DOHH2 (cell line): ENCODE data around the gene INSR.

Experiments
- H3F3A ChIP-seq: fragments of 200-600 bp; sonication (generic), shearing (Covaris generic); 2 replicates; pipeline ENCODE4 v1.6.0; 2016; ENCODE audit warnings: antibody characterized with exemption, mild to moderate bottlenecking; ENCODE audit not compliant: control insufficient read depth, insufficient read depth
- H3K27ac ChIP-seq: fragments of 200-600 bp; sonication (generic); 2 replicates; pipeline ENCODE4 v1.5.1; 2014; ENCODE audit warnings: low read depth, mild to moderate bottlenecking, low read length, moderate library complexity
- H3K27me3 ChIP-seq: fragments of 200-600 bp; sonication (generic); 2 replicates; pipeline ENCODE4 v1.6.1; 2014; ENCODE audit warnings: mild to moderate bottlenecking, low read length, mixed read lengths; ENCODE audit not compliant: control insufficient read depth
- H3K36me3 ChIP-seq: fragments of 200-600 bp; sonication (generic); 2 replicates; pipeline ENCODE4 v1.6.1; 2014; ENCODE audit warnings: mild to moderate bottlenecking, low read length, moderate library complexity, mixed read lengths; ENCODE audit not compliant: control insufficient read depth
- H3K4me1 ChIP-seq: fragments of 200-600 bp; sonication (generic); 2 replicates; pipeline ENCODE4 v1.6.1; 2014; ENCODE audit warnings: mild to moderate bottlenecking, low read length, mixed read lengths; ENCODE audit not compliant: control insufficient read depth
- H3K4me2 ChIP-seq: fragments of 200-600 bp; sonication (generic); 2 replicates; pipeline ENCODE4 v1.6.0; 2014; ENCODE audit warnings: mild to moderate bottlenecking, low read length, moderate library complexity
- H3K4me3 ChIP-seq: fragments of 200-600 bp; sonication (generic); 2 replicates; pipeline ENCODE4 v1.5.1; 2014; ENCODE audit warnings: mild to moderate bottlenecking, low read length, mixed read lengths
- H3K79me2 ChIP-seq: fragments of 200-600 bp; sonication (generic); 2 replicates; pipeline ENCODE4 v1.6.1; 2014; ENCODE audit warnings: mild to moderate bottlenecking, low read length, mixed read lengths; ENCODE audit not compliant: control insufficient read depth
- H3K9me2 ChIP-seq: fragments of 200-600 bp; sonication (generic); replicated peaks from 2 replicates; pipeline ENCODE4 v1.6.1; 2014; ENCODE audit warnings: mild to moderate bottlenecking, low read length, mixed read lengths; ENCODE audit not compliant: control insufficient read depth
- H3K9me3 ChIP-seq: fragments of 200-600 bp; sonication (generic); 2 replicates; pipeline ENCODE4 v1.6.1; 2014; ENCODE audit warnings: antibody characterized with exemption, low read length, mixed read lengths; ENCODE audit not compliant: control insufficient read depth, insufficient read depth
- H4K20me1 ChIP-seq: fragments of 200-600 bp; sonication (generic); 2 replicates; pipeline ENCODE4 v1.6.0; 2014; ENCODE audit warnings: low read depth, mild to moderate bottlenecking, antibody characterized with exemption, low read length, moderate library complexity; ENCODE audit not compliant: control insufficient read depth, insufficient read depth
- EZH2phosphoT487 ChIP-seq: fragments of 200-600 bp; sonication (generic); IDR thresholded peaks from 2 replicates; pipeline ENCODE4 v1.6.1; 2017; ENCODE audit warnings: borderline replicate concordance, mild to moderate bottlenecking, antibody characterized with exemption, low read length, moderate library complexity, mixed read lengths
- TF ChIP-seq, protein P1 (sequence below): fragments of 200-600 bp; sonication (generic); IDR thresholded peaks from one replicate; pipeline ENCODE4 v1.5.1; 2014; ENCODE audit warnings: antibody characterized with exemption, mild to moderate bottlenecking, low read depth, low read length; ENCODE audit not compliant: poor library complexity, severe bottlenecking

The INSR gene

DNA sequence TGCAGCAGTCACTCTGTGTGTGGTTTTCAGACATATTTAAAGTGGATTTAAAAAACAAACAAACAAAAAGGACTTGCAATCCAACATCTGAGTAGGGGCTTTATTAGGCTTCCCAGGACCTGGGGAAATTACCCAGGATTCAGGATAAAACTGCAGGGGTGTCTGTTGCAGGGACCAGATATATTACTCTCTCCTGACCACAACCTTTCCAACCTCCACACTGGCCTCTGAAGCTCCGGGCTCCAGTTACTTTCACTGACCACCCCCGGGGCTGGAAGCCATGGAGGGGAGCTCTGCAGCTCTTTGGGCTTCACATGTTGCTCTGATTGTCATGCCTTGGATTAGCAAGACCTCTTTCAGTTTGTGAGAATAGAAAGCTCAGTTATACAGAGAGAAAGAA is 75.2 kb downstream of the INSR start:
- Histone ChIP-seq H3K4me1 (peaks cover 5% of the 10 kb centered on the region), H3F3A (no peaks in the 10 kb centered on the region), H3K4me3 (no peak overlapping the region), H4K20me1 (no peaks in the 10 kb centered on the region), H3K27me3 (peaks cover 9% of the 10 kb centered on the region), H3K9me2 (no peaks in the 10 kb centered on the region), H3K79me2 (no peaks in the 10 kb centered on the region), H3K36me3 (no peaks in the 10 kb centered on the region), H3K9me3 (peaks cover 4% of the 10 kb centered on the region; the same call in 1 of the 2 replicates), H3K27ac (no peak overlapping the region), H3K4me2 (no peak overlapping the region)
- TF ChIP-seq, protein P1, sequence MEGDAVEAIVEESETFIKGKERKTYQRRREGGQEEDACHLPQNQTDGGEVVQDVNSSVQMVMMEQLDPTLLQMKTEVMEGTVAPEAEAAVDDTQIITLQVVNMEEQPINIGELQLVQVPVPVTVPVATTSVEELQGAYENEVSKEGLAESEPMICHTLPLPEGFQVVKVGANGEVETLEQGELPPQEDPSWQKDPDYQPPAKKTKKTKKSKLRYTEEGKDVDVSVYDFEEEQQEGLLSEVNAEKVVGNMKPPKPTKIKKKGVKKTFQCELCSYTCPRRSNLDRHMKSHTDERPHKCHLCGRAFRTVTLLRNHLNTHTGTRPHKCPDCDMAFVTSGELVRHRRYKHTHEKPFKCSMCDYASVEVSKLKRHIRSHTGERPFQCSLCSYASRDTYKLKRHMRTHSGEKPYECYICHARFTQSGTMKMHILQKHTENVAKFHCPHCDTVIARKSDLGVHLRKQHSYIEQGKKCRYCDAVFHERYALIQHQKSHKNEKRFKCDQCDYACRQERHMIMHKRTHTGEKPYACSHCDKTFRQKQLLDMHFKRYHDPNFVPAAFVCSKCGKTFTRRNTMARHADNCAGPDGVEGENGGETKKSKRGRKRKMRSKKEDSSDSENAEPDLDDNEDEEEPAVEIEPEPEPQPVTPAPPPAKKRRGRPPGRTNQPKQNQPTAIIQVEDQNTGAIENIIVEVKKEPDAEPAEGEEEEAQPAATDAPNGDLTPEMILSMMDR, result no peak
- no peak for TF ChIP-seq EZH2phosphoT487

DNA sequence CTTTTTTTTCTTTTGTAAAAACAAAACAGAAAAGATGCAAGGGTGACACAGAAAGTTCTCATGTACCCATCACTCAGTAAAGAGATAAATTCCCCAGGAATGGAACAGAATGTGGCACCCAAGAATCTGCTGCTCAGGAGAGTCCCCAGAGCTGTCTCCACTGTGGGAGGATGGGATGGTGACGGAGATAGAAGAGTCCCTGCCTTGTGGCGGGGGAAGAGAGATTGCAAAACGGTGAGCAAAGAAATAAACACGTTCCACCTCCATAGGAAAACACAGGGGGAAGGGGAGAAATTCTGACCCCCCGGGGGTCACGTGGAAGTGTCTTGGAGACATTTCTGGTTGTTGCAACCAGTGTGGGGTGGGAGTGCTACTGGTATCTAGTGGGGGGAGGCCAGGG is 76.4 kb downstream of the INSR start:
- Histone ChIP-seq H3K9me3 (peaks cover 4% of the 10 kb centered on the region; the same call in 1 of the 2 replicates), H3K4me2 (no peak overlapping the region), H3K4me1 (peaks cover 17% of the 10 kb centered on the region), H3K27ac (no peak overlapping the region), H3K79me2 (no peaks in the 10 kb centered on the region), H3F3A (no peaks in the 10 kb centered on the region), H3K27me3 (peaks cover 14% of the 10 kb centered on the region), H3K9me2 (no peaks in the 10 kb centered on the region), H3K4me3 (no peak overlapping the region), H3K36me3 (no peaks in the 10 kb centered on the region), H4K20me1 (no peaks in the 10 kb centered on the region)
- TF ChIP-seq, protein P1, result no peak
- TF ChIP-seq EZH2phosphoT487, result no peak

GRCh38 chr19:7216373-7216902 is 77.8 kb downstream of the INSR start:
- Histone ChIP-seq H3K4me1 (peaks cover 19% of the 10 kb centered on the region), H3F3A (no peaks in the 10 kb centered on the region), H4K20me1 (no peaks in the 10 kb centered on the region), H3K79me2 (no peaks in the 10 kb centered on the region), H3K27ac (no peak overlapping the region), H3K27me3 (peaks cover 14% of the 10 kb centered on the region), H3K9me2 (no peaks in the 10 kb centered on the region), H3K4me2 (no peak overlapping the region), H3K36me3 (no peaks in the 10 kb centered on the region), H3K4me3 (no peak overlapping the region), H3K9me3 (peaks cover 4% of the 10 kb centered on the region; the same call in 1 of the 2 replicates)
- TF ChIP-seq EZH2phosphoT487, result no peak
- TF ChIP-seq, protein P1, result no peak
